Kidney tubule cell (primary cell): ENCODE data around the gene KANK2.

ENCODE experiments used
- DNase-seq: peaks from one replicate; pipeline ENCODE4 v3.0.0-alpha.2; 2018; ENCODE audit warnings: low spot score

KANK2 gene

GRCh38 chr19:11197291-11198174 is at the start of gene KANK2:
TSS of gene KANK2 (minus strand) at chr19:11197545. CDS start at chr19:11194511, 3,034 bp downstream.
- DNase-seq: peak; percentile 84

- DNase-seq: no peak
These were observed 49.6 kb upstream of the KANK2 start for GRCh38 chr19:11246941-11247340.

- DNase-seq: no peak
These were observed 47.7 kb upstream of the KANK2 start for GRCh38 chr19:11244846-11245589.

GRCh38 chr19:11243798-11244169 is 46.4 kb upstream of the KANK2 start:
- no peak for DNase-seq

GRCh38 chr19:11242864-11243797 is 45.8 kb upstream of the KANK2 start:
- DNase-seq: peak; percentile 56

GRCh38 chr19:11242025-11242424 is 44.7 kb upstream of the KANK2 start:
- DNase-seq: no peak

- no peak for DNase-seq
These were observed 42.7 kb upstream of the KANK2 start for GRCh38 chr19:11240008-11240444.

GRCh38 chr19:11239377-11240000 is 42.1 kb upstream of the KANK2 start, which contains the start of gene ANGPTL8:
TSS of gene ANGPTL8 (plus strand) at chr19:11239619. CDS start at chr19:11239638, 19 bp downstream.
- DNase-seq: peak; percentile 21

- DNase-seq: no peak
These were observed 41.5 kb upstream of the KANK2 start for GRCh38 chr19:11238781-11239376.

- no peak for DNase-seq
These were observed 40.7 kb upstream of the KANK2 start for GRCh38 chr19:11238041-11238440.

GRCh38 chr19:11237321-11237720 is 40.0 kb upstream of the KANK2 start:
- DNase-seq: no peak

GRCh38 chr19:11236324-11237301 is 39.3 kb upstream of the KANK2 start:
- no peak for DNase-seq

- no peak for DNase-seq
These were observed 37.2 kb upstream of the KANK2 start for GRCh38 chr19:11234486-11235075.

GRCh38 chr19:11233073-11233472 is 35.7 kb upstream of the KANK2 start:
- DNase-seq: no peak

- no peak for DNase-seq
These were observed 35.2 kb upstream of the KANK2 start for GRCh38 chr19:11232555-11232954.

GRCh38 chr19:11230621-11231386 is 33.5 kb upstream of the KANK2 start:
- DNase-seq: no peak

GRCh38 chr19:11227195-11227886 is 30.0 kb upstream of the KANK2 start:
- no peak for DNase-seq

GRCh38 chr19:11226716-11227166 is 29.4 kb upstream of the KANK2 start:
- DNase-seq: no peak
